Endothelial cell of umbilical vein (primary cell): ENCODE results near the gene KIAA1755. TPM values are rescaled to one million over a fixed set of nuclear protein-coding genes. Genes with fewer than 3 reads are reported as not detected.

Experiments
- BruUV-seq: library from RNA; stranded (reverse); fragments of 400-500 nt; replicated peaks from 2 replicates; lab custom pipeline; 2021; lab: Mats Ljungman, UMichigan
- CTCF ChIA-PET: fragments of 300-600, 350-600 bp; sonication (Branson Sonifier 250); formaldehyde crosslinking; loops from one replicate; lab custom pipeline; 2021; ENCODE audit warnings: antibody characterized with exemption, inconsistent platforms; lab: Charles Lee
- POLR2A ChIA-PET: fragments of 300-600, 350-600 bp; sonication (Branson Sonifier 250); formaldehyde crosslinking; loops from one replicate; lab custom pipeline; 2021; ENCODE audit warnings: antibody characterized with exemption, inconsistent platforms; lab: Charles Lee
- DNase-seq: peaks from one replicate; pipeline ENCODE4 v3.0.0-alpha.2; 2011; ENCODE audit warnings: low read depth, low spot score
- FAIRE-seq: peaks from 2 replicates; lab custom pipeline; 2011; peaks lifted over from hg19 to GRCh38; lab: Jason Lieb, UNC
- H2AFZ ChIP-seq: 2 replicates; pipeline ENCODE4 v1.6.0; 2012; ENCODE audit warnings: low read depth, low read length, control low read depth, inconsistent platforms
- H3K27ac ChIP-seq: 2 replicates; pipeline ENCODE4 v1.5.1; 2011; ENCODE audit warnings: low read depth, mild to moderate bottlenecking, control low read depth, low read length, moderate library complexity; ENCODE audit not compliant: insufficient read depth
- H3K27me3 ChIP-seq, 2 experiments: 2 replicates each; pipeline versions ENCODE4 v1.6.0 to v1.6.1; 2011; ENCODE audit warnings: low read length in 2 of 2, mixed read lengths in 1 of 2; ENCODE audit not compliant: control insufficient read depth in 2 of 2, insufficient read depth in 2 of 2
- H3K36me3 ChIP-seq, 2 experiments: 2 replicates in 1 of 2; 3 replicates in 1 of 2; pipeline ENCODE4 v1.5.1; 2011; ENCODE audit warnings: low read length in 2 of 2, mild to moderate bottlenecking in 1 of 2, moderate library complexity in 1 of 2; ENCODE audit not compliant: control insufficient read depth in 2 of 2, insufficient read depth in 2 of 2; ENCODE audit errors: extremely low read depth in 1 of 2
- H3K4me1 ChIP-seq: 3 replicates; pipeline ENCODE4 v1.5.1; 2011; ENCODE audit warnings: mild to moderate bottlenecking, low read length; ENCODE audit not compliant: control insufficient read depth, insufficient read depth; ENCODE audit errors: extremely low read depth
- H3K4me2 ChIP-seq: 2 replicates; pipeline ENCODE4 v1.6.1; 2011; ENCODE audit warnings: low read length, control low read depth, mixed read lengths; ENCODE audit not compliant: insufficient read depth
- H3K4me3 ChIP-seq, 3 experiments: fragments of 200-600 bp in 1 of 3; sonication (generic), shearing (Covaris generic) in 1 of 3; replicated peaks in 1 of 3; 2 replicates each; pipeline ENCODE4 v1.5.1; 2011 to 2016; ENCODE audit warnings: control low read depth in 3 of 3, low read length in 3 of 3, mild to moderate bottlenecking in 2 of 3, inconsistent platforms in 1 of 3, low read depth in 1 of 3, moderate library complexity in 1 of 3; ENCODE audit not compliant: insufficient read depth in 1 of 3
- H3K79me2 ChIP-seq: 2 replicates; pipeline ENCODE4 v1.6.0; 2012; ENCODE audit warnings: low read length, inconsistent platforms; ENCODE audit not compliant: control insufficient read depth, insufficient read depth
- H3K9ac ChIP-seq: replicated peaks from 2 replicates; pipeline ENCODE3; 2011; ENCODE audit warnings: low read length, control low read depth; ENCODE audit not compliant: insufficient read depth; ENCODE audit errors: extremely low read depth
- H3K9me1 ChIP-seq: replicated peaks from 3 replicates; pipeline ENCODE4 v1.6.0; 2011; ENCODE audit warnings: mild to moderate bottlenecking, low read length; ENCODE audit not compliant: control insufficient read depth, insufficient read depth; ENCODE audit errors: extremely low read depth
- H3K9me3 ChIP-seq: replicated peaks from 2 replicates; pipeline ENCODE4 v1.5.1; 2012; ENCODE audit warnings: low read length, inconsistent platforms; ENCODE audit not compliant: control insufficient read depth, insufficient read depth
- H4K20me1 ChIP-seq: replicated peaks from 2 replicates; pipeline ENCODE3; 2011; ENCODE audit warnings: mild to moderate bottlenecking, low read length; ENCODE audit not compliant: control insufficient read depth, insufficient read depth; ENCODE audit errors: extremely low read depth
- EZH2 ChIP-seq: IDR thresholded peaks from 2 replicates; pipeline ENCODE4 v1.6.1; 2012; ENCODE audit warnings: borderline replicate concordance, low read depth, mild to moderate bottlenecking, moderate library complexity, low read length, inconsistent platforms; ENCODE audit not compliant: severe bottlenecking
- FOS ChIP-seq: IDR thresholded peaks from 2 replicates; pipeline ENCODE4 v1.6.1; 2011; ENCODE audit warnings: mild to moderate bottlenecking, low read length, moderate library complexity, borderline replicate concordance; ENCODE audit not compliant: insufficient read depth
- GATA2 ChIP-seq: IDR thresholded peaks from 2 replicates; pipeline ENCODE4 v1.7.0; 2011; ENCODE audit warnings: low read depth, mild to moderate bottlenecking, moderate library complexity, mixed read lengths, low read length; ENCODE audit not compliant: insufficient read length, insufficient read depth
- JUN ChIP-seq: IDR thresholded peaks from 2 replicates; pipeline ENCODE4 v1.6.1; 2011; ENCODE audit warnings: borderline replicate concordance, low read depth; ENCODE audit not compliant: insufficient read length, insufficient read depth
- MAX ChIP-seq: IDR thresholded peaks from 2 replicates; pipeline ENCODE4 v1.6.1; 2011; ENCODE audit not compliant: insufficient read depth, insufficient read length
- MYC ChIP-seq: IDR thresholded peaks from one replicate; pipeline ENCODE4 v1.6.1; 2011; ENCODE audit warnings: mild to moderate bottlenecking, low read depth, low read length
- POLR2A ChIP-seq: IDR thresholded peaks from 2 replicates; pipeline ENCODE4 v1.6.1; 2012; ENCODE audit warnings: low read depth, mild to moderate bottlenecking, control low read depth, low read length
- POLR2AphosphoS5 ChIP-seq: IDR thresholded peaks from 2 replicates; pipeline ENCODE4 v1.6.1; 2012; ENCODE audit warnings: low read depth, mild to moderate bottlenecking, control low read depth, low read length, moderate library complexity; ENCODE audit not compliant: insufficient read depth
- dilution Hi-C: fragments of 300-500 bp; cut with MboI; formaldehyde crosslinking; loops from one replicate; pipeline ENCODE4 v1.15.0; 2019; ENCODE audit warnings: low sequenced_read_pairs; ENCODE audit not compliant: extremely low pct_ligation_motif_present
- intact Hi-C: fragments of 100-400 bp; cut with micrococcal nuclease; formaldehyde crosslinking; loops from one replicate; pipeline ENCODE4 v1.10.0; 2022
- polyA plus RNA-seq, 4 experiments: library from polyadenylated mRNA; depleted of rRNA in 3 of 4; stranded (reverse) in 3 of 4; unstranded in 1 of 4; fragments of >200 nt; gene quantifications; 2 replicates each; pipeline versions ENCODE4 v1.2.1 to v1.2.3, GENCODE V29; 2011 to 2012; ENCODE audit warnings: missing spikeins in 1 of 4
- total RNA-seq: library from RNA; stranded (reverse); gene quantifications from 2 replicates; pipeline ENCODE4 v1.2.3, GENCODE V29; 2021
- TF ChIP-seq, protein P1 (sequence below), 2 donors: IDR thresholded peaks; 1 replicate in 1 of 2; 2 replicates in 1 of 2; pipeline ENCODE4 v1.5.1; 2011; ENCODE audit warnings: low read length in 2 of 2, mild to moderate bottlenecking in 2 of 2, moderate library complexity in 2 of 2, control low read depth in 1 of 2, inconsistent platforms in 1 of 2, low read depth in 1 of 2; ENCODE audit not compliant: insufficient read depth in 1 of 2; ENCODE audit errors: extremely low read depth in 1 of 2

KIAA1755 gene
- total and polyA plus RNA-seq, 2 donors (not counting 3 experiments of a cell fraction or from before 2014, with no cell fraction given), result 0.36 to 0.51 TPM

DNA sequence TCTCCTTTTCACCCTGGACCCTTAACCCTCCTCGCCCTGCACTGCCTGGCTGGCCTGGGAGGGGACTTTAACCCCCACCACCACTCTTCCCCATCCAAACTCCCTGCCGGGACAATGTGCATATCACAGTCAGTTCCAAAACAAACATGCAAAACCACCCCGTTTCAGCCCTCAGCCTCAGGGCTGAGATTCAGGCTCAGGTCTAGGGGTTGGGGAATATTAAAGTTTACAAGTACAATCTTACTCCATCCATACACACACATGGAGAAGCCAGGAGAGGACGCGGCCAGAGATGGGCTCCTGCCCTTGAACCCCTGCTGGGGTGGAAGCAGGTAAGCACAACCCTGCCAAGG, 534 bp downstream of the KIAA1755 start:
- dilution Hi-C loops, result no loop called here

More for the DNA sequence above, 534 bp downstream of the KIAA1755 start:
- H3K36me3 ChIP-seq, result no peaks in the 10 kb centered on the region
- DNase-seq, result no peak
- H3K79me2 ChIP-seq, result no peaks in the 10 kb centered on the region
- peak overlapping the region in 1 of 3 experiments; percentile 30 for H3K4me3 ChIP-seq
- no peaks in the 10 kb centered on the region for H3K9me3 ChIP-seq
- H3K9ac ChIP-seq, result no peak overlapping the region
- H3K27ac ChIP-seq, result no peak overlapping the region
- no peak for FAIRE-seq
- intact Hi-C loops, result no loop called here
- no peaks in the 10 kb centered on the region for H4K20me1 ChIP-seq
- H3K9me1 ChIP-seq, result no peaks in the 10 kb centered on the region
- H3K4me1 ChIP-seq, result no peaks in the 10 kb centered on the region
- no TSS peak for BruUV-seq
- TF ChIP-seq GATA2 (no peak), JUN (no peak), POLR2AphosphoS5 (no peak), MAX (no peak), EZH2 (no peak), MYC (no peak), FOS (no peak), POLR2A (no peak)
- TF ChIP-seq, protein P1, sequence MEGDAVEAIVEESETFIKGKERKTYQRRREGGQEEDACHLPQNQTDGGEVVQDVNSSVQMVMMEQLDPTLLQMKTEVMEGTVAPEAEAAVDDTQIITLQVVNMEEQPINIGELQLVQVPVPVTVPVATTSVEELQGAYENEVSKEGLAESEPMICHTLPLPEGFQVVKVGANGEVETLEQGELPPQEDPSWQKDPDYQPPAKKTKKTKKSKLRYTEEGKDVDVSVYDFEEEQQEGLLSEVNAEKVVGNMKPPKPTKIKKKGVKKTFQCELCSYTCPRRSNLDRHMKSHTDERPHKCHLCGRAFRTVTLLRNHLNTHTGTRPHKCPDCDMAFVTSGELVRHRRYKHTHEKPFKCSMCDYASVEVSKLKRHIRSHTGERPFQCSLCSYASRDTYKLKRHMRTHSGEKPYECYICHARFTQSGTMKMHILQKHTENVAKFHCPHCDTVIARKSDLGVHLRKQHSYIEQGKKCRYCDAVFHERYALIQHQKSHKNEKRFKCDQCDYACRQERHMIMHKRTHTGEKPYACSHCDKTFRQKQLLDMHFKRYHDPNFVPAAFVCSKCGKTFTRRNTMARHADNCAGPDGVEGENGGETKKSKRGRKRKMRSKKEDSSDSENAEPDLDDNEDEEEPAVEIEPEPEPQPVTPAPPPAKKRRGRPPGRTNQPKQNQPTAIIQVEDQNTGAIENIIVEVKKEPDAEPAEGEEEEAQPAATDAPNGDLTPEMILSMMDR (IDR thresholded peaks at IDR 0.05; ENCODE audit: extremely low read depth in 1 of 2, insufficient read depth in 1 of 2, low read depth in 1 of 2, low read length in 2 of 2), result no peak
- no peaks in the 10 kb centered on the region for H3K27me3 ChIP-seq
- peak overlapping the region; percentile 82 for H2AFZ ChIP-seq
- ChIA-PET POLR2A (no interaction called here), CTCF (interaction anchor here (1.1 kb wide), 1 partner anchor 40 kb away, joined by 3 read pairs; no protein-coding TSS in a partner anchor)
- no peak overlapping the region for H3K4me2 ChIP-seq
